Globus pallidus (tissue), 1 donor: ENCODE data around the gene DGKI.

Experiments used
- DNase-seq: peaks from one replicate; pipeline ENCODE4 v3.0.0-alpha.2; 2015; ENCODE audit warnings: low spot score

The DGKI gene

GRCh38 chr7:137343281-137343841 is 503.4 kb downstream of the DGKI start, which contains the start of gene PTN:
PTN (minus strand) TSS chr7:137343733; CDS start chr7:137254973, 88,760 bp downstream.
- DNase-seq = peak; percentile 48

GRCh38 chr7:137342828-137343261 is 503.9 kb downstream of the DGKI start:
- peak; percentile 33 for DNase-seq

- no peak for DNase-seq
Measured at GRCh38 chr7:137342265-137342664, 504.5 kb downstream of the DGKI start.

DNA sequence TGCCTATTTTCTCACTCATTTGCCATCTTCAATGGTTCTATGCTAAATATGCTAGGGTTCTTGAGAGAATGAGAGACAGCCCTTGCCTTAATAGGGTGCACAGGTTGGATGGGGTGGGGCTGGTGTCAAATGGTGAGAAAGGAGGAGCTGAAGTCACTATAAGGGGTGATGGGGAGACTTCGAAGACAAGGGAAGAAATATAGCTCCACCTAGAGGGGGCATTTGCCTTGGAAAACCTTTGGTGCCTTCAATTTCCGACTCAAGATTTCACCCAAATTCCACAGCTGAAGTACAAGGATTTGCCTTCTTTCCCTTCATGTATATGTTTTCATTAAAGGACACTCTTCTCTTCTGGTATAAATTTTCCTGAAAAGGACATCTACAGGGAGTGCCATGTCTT is 508.9 kb downstream of the DGKI start:
- DNase-seq = no peak

- DNase-seq = no peak
Measured at GRCh38 chr7:137335814-137336213, 511.0 kb downstream of the DGKI start.

DNA sequence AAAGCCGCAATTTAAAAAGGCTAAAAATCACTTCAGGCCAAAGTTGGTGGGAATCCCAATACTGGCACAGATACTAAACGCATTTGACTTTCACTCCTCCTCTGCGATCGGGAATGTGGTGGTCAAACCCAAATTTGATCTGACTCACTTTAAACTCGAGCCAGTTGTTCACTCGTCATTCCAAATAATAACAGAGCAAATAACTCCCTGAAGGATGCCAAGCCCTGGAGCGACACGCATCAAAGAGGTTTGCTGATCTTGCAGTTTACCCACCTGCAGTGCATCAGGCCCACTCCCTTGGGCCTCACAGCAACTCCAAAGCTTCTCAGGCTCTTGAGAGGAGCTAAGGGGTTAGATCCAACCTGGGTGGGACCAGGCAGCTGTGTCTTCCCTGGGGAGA is 515.4 kb downstream of the DGKI start:
- no peak for DNase-seq
